Ishikawa (cell line): Measurements from ENCODE around the gene RNASET2.

ENCODE experiments used
- CEBPB ChIP-seq: IDR thresholded peaks from 2 replicates; pipeline ENCODE4 v1.6.1; 2012
- CREB1 ChIP-seq: IDR thresholded peaks from 2 replicates; pipeline ENCODE4 v1.6.1; 2012; ENCODE audit warnings: low read depth
- EGR1 ChIP-seq: IDR thresholded peaks from 2 replicates; pipeline ENCODE4 v1.6.1; 2012
- EP300 ChIP-seq: IDR thresholded peaks from 2 replicates; pipeline ENCODE4 v1.6.1; 2012; ENCODE audit warnings: borderline replicate concordance
- FOXM1 ChIP-seq: IDR thresholded peaks from 2 replicates; pipeline ENCODE4 v1.6.1; 2012; ENCODE audit warnings: low read depth, borderline replicate concordance
- MAX ChIP-seq: IDR thresholded peaks from 2 replicates; pipeline ENCODE4 v1.6.1; 2012
- NFIC ChIP-seq: IDR thresholded peaks from 2 replicates; pipeline ENCODE4 v1.6.1; 2012
- RAD21 ChIP-seq: IDR thresholded peaks from 2 replicates; pipeline ENCODE4 v1.6.1; 2012; ENCODE audit warnings: low read depth
- REST ChIP-seq: IDR thresholded peaks from 2 replicates; pipeline ENCODE4 v1.6.1; 2012; ENCODE audit warnings: low read depth, mild to moderate bottlenecking
- TAF1 ChIP-seq: IDR thresholded peaks from 2 replicates; pipeline ENCODE4 v1.6.1; 2012; ENCODE audit warnings: low read depth, mild to moderate bottlenecking
- TCF12 ChIP-seq: IDR thresholded peaks from 2 replicates; pipeline ENCODE4 v1.6.1; 2012; ENCODE audit warnings: low read depth
- TEAD4 ChIP-seq: IDR thresholded peaks from 2 replicates; pipeline ENCODE4 v1.6.1; 2012
- USF1 ChIP-seq: IDR thresholded peaks from 2 replicates; pipeline ENCODE4 v1.6.1; 2012
- YY1 ChIP-seq: IDR thresholded peaks from 2 replicates; pipeline ENCODE4 v1.6.1; 2012; ENCODE audit warnings: low read depth
- ZBTB7A ChIP-seq: IDR thresholded peaks from 2 replicates; pipeline ENCODE4 v1.6.1; 2012; ENCODE audit warnings: low read depth

The RNASET2 gene

GRCh38 chr6:166934174-166934573 is 22.2 kb downstream of the RNASET2 start:
- TF ChIP-seq CREB1 (no peak), TEAD4 (no peak)

- TF ChIP-seq CEBPB (no peak), NFIC (no peak)
Observed at GRCh38 chr6:166933396-166933795, 23.0 kb downstream of the RNASET2 start.

GRCh38 chr6:166932616-166933015 is 23.7 kb downstream of the RNASET2 start:
- no peak for TF ChIP-seq EGR1
- TF ChIP-seq MAX: no peak
- TF ChIP-seq YY1: no peak
- TF ChIP-seq FOXM1: no peak
- no peak for TF ChIP-seq TCF12
- no peak for TF ChIP-seq USF1
- no peak for TF ChIP-seq CREB1
- TF ChIP-seq TEAD4: no peak
- TF ChIP-seq EP300: no peak
- no peak for TF ChIP-seq TAF1
- TF ChIP-seq ZBTB7A: no peak
- no peak for TF ChIP-seq CEBPB
- no peak for TF ChIP-seq REST
- no peak for TF ChIP-seq NFIC

GRCh38 chr6:166932116-166932515 is 24.2 kb downstream of the RNASET2 start:
- TF ChIP-seq ZBTB7A: no peak
- no peak for TF ChIP-seq FOXM1
- no peak for TF ChIP-seq EGR1
- no peak for TF ChIP-seq TCF12
- no peak for TF ChIP-seq NFIC
- TF ChIP-seq CREB1: no peak
- no peak for TF ChIP-seq CEBPB
- TF ChIP-seq TAF1: no peak
- TF ChIP-seq YY1: no peak
- no peak for TF ChIP-seq USF1
- no peak for TF ChIP-seq MAX
- TF ChIP-seq REST: no peak
- TF ChIP-seq RAD21: no peak
- no peak for TF ChIP-seq TEAD4

- TF ChIP-seq USF1 (no peak), REST (no peak), EP300 (no peak), NFIC (no peak), TCF12 (no peak)
Observed at GRCh38 chr6:166931426-166931970, 24.9 kb downstream of the RNASET2 start.
